ENCODE measurements around the gene RIMBP3C.
"Not testable (repeated sequence)": the region's sequence is repeated elsewhere in the genome, so short reads cannot be mapped to it uniquely, and the experiment has no call there.

Gene RIMBP3C, protein sequence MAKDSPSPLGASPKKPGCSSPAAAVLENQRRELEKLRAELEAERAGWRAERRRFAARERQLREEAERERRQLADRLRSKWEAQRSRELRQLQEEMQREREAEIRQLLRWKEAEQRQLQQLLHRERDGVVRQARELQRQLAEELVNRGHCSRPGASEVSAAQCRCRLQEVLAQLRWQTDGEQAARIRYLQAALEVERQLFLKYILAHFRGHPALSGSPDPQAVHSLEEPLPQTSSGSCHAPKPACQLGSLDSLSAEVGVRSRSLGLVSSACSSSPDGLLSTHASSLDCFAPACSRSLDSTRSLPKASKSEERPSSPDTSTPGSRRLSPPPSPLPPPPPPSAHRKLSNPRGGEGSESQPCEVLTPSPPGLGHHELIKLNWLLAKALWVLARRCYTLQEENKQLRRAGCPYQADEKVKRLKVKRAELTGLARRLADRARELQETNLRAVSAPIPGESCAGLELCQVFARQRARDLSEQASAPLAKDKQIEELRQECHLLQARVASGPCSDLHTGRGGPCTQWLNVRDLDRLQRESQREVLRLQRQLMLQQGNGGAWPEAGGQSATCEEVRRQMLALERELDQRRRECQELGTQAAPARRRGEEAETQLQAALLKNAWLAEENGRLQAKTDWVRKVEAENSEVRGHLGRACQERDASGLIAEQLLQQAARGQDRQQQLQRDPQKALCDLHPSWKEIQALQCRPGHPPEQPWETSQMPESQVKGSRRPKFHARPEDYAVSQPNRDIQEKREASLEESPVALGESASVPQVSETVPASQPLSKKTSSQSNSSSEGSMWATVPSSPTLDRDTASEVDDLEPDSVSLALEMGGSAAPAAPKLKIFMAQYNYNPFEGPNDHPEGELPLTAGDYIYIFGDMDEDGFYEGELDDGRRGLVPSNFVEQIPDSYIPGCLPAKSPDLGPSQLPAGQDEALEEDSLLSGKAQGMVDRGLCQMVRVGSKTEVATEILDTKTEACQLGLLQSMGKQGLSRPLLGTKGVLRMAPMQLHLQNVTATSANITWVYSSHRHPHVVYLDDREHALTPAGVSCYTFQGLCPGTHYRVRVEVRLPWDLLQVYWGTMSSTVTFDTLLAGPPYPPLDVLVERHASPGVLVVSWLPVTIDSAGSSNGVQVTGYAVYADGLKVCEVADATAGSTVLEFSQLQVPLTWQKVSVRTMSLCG (N-terminal part only)

DNA sequence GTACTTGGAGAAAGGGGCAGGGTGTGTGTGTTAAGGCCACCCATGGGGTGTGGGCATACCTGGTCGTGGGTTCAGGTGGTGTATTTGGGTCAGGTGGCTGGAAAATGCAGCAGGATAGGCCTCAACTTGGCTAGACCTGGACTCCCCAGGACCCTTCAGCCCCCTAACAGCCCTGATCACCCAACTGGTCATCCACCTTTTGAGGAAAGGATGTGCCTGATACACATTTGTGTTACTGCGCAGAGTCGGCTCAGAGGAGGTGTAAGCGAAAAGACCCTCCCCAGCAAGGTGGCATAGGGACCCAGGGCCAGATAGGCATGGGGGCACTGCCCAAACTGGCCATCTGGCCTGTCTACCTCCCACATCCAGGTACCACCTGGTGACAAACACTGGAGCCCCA lies at the start of gene RIMBP3C:
TSS of gene RIMBP3C (minus strand) at position 101 of the 400 bp plus-strand sequence. CDS start 485 bp downstream, outside the sequence.
- DNase-seq (ENCODE audit: low read depth): not testable (repeated sequence)

DNA sequence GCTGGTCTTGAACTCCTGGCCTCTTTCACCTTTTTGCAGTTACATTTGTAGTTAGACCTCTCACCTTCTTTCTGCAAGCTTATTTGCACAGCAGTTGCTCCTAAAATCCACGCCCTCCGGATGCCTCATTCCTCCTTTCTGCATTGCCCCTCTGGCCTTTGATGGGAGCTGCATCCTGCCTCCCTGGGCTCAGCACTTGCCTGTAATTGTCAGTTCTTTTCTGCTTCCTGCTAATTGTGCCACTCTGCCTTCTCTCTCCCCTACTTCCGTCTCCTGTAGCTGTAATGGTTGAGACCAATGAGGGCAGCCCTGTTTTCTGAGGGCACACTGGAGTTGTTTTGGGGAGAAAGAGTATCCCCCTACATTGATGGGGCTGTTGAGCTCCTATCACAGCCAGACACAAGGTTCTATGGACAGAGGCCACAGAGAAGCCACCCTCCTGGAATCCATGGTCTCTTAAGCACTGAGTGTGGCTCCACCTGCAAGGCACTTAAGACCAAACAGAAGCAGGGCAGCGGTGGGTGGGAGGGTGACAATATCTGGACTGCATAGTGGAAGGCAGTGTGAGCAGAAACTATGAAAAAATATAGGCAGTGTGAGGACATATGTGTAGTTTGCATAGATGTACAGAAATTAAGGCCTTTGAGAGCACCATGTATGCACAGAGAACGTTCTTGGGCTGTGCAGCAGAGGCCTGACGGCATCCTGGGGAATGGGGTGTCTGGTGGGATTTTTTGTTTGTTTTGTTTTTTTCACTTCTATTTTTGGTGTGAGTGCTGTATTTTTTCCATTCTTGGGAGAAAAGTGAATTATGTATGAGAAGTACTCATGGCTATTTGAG lies 48.0 kb upstream of the RIMBP3C start:
- no peak for DNase-seq (ENCODE audit: low read depth)

DNA sequence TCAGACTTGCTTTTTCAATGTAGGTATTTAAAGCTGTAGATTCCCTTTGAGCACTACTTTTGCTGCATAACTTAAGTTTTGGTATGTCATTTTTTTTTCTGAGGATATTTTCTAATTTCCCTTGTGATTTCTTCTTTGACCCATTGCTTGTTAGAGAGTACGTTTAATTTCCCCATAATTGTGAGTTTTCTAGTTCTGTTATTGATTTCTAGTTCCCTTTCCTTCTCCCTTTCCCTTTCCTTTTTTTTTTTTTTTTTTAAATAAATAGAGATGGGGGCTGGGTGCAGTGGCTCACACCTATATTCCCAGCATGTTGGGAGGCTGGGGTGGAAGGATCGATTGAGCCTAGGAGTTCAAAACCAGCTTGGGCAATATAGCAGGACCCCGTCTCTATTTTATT lies 47.0 kb upstream of the RIMBP3C start:
- DNase-seq (ENCODE audit: low read depth): no peak

DNA sequence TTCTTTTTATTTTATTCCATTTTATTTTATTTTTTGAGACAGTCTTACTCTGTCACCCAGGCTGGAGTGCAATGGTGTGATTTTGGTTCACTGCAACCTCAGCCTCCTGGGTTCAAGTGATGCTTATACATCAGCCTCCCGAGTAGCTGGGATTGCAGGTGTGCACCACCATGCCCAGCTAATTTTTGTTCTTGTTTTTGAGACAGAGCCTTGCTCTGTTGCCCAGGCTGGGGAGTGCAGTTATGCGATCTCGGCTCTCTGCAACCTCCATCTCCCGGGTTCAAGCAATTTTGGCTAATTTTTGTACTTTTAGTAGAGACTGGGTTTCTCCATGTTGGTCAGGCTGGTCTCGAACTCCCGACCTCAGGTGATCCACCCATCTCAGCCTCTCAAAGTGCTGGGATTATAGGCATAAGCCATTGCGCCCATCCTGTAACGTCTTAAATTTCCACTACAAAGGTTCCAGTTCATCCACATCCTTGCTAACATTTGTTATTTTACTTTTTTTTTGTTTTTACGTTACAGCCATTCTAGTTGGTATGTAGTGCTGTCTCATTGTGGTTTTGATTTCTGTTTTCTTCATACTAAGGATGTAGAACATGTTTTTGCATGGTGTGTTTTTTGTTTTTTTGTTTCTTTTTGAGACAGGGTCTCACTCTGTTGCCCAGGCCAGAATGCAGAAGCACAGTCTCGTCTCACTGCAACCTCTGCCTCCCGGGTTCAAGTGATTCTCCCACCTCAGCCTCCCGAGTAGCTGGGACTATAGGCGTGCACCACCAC lies 45.3 kb upstream of the RIMBP3C start:
- DNase-seq (ENCODE audit: low read depth): not testable (repeated sequence)

DNA sequence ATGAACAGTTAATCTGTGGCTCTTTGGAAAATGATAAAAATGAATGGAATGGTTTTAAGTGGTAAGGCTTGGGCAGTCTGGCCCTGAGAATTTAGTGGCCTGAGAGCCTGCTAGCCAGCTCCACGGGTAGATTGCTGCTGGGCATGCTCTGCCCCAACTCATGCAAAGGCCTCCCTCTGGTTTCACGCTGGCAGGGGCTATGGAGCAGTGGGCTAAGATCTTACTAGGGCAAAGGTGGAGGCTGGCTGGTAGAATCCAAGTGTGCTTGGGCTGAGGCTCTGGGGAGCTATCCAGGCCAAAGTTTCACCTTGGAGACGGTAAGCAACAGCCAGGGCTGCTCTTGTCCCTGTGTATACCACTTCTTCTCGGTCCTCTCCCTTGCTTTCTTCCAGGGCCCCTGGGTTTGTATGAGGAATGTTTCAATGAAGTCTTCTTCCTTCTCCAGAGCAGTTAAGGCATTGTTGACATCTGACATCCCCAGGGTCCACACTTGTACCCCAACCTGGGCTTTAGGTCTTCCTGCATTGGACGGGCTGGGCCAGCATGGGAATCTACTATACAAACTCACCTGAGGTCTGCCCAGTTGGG lies 43.7 kb upstream of the RIMBP3C start:
- peak; percentile 55 for DNase-seq (ENCODE audit: low read depth)

DNA sequence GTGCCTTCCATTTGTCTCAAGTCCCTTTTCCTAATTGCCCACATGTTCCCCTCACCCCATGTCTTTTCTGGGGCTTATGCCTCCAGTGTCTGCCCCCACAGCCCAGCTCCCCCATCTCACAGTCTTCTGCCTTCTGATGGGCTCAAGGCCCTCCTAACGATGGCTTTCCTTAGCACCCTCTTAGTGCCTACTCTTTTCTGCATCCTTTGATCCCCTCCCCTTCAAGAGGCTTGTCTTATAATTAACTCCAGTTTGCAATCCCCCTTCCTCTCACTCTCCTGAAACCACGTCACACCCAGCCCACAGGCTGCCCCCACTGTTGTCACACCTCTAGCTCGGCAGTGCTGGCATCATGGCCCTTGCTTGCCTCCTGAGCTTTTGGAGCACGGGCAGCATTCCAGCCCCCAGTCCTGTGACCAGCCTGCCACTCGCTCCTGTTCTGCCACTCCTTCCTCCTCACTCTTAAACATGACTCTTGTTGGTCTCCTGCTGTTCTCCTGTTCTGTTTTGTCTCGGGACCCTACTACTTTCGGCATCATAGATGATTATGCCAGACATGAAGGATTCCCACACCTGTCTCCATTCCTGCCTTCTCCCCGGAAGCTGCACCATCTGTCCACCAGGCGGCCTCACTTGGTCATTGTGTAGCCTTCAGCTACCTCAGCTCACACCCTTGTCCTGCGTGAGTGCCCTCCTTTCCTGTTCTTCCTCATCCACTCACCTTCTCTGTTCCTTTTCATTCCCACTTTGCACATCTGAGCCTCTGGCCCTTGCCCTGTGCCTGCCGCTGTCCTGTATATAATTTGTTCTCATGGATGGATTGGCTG lies 42.4 kb upstream of the RIMBP3C start:
- DNase-seq (ENCODE audit: low read depth): no peak

DNA sequence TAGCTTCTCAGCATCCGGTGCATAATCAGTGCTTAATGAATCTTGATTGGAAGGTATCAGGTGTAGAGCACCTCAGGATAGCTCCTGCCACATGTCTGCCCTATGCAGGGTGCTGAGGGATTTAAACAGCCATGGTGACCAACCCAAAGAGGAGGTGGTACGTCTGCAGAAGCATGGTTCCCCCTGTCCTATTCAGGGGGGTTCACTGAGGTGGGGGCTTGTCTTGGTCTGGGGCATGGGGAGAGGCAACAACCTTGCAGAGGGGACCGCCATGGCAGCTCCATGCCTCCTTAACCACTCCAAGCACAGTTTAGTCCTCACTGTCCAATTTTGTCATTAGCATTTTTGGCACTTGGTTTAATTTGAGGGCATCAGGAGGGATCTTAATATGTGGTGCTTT lies 41.2 kb upstream of the RIMBP3C start:
- DNase-seq (ENCODE audit: low read depth): no peak

DNA sequence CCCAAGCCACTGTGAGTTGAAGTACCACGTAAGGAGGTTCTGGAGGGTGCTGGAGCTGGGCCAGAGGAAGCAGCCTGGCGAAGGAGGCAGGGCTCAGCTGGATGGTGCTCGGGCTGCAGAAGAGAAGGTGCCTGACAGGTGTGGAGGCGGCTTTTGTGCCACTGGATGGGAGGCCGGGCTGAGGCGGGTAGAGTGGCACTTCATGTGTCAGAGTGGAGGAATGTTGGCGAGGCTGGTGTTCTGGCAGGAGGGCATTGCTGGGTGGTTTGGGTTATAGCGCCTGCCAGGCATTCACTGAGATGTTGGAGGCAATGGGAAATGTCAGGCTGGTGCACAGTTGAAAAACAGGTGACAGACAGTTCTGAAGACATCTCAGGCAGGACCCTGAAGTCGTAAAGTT lies 40.4 kb upstream of the RIMBP3C start:
- DNase-seq (ENCODE audit: low read depth): no peak

DNA sequence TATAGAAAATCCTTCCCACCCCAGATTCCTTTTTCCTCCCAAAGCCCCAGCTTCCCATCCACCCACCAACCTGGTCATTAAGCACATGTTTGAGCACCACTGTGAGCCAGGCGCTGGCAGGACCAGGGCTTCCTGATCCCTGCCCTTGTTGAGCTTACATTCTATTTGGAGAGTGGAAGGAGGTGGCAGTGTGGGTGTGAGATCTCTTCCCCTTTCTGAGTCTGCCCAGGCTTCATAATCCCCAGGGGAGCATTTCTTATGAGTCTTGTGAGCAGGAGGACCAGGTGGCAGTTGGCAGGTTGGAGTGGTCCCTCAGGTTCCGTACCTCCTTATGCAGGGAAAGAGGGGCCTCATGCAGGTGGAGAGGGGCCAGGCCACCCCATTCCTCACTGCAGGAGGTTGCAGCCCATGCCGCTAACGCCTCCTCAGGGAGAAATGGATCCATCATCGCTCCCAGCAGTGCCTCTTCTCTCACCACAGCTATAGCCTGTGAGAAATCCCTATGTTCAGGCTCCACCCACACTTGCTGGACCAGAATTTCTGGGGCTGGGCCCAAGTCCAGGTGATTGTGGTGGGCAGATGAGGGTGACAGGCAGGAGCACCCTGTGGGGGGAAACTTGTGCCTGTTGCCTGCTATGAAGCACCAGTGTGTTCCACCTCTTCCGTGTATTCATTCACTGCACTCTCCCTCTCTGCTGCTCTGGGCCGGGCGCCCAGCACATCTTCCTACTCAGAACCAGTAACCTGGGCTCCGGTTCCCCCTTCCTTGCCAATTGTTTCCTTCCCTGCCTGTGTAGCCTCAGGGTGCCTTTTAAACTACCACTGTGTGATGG lies 39.8 kb upstream of the RIMBP3C start:
- no peak for DNase-seq (ENCODE audit: low read depth)

DNA sequence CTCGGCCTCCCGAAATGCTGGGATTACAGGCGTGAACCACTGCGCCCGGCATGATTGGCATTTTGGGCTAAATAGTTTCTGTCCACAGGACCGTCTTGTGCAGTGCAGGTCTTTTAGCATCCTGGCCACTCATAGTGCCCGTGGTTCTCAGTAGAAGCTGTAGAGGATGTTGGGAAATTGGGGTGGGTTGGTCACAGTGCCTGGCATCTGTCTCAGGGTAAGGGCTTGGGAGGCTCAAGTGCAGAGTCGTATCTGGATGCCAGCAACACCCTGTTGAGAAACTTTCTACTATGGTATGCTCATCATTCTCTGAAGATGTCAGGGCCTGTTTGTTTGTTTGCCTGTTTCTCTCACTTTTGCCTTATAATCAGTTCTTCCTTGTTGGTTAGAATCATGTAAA lies 38.1 kb upstream of the RIMBP3C start:
- DNase-seq (ENCODE audit: low read depth): peak; percentile 64

DNA sequence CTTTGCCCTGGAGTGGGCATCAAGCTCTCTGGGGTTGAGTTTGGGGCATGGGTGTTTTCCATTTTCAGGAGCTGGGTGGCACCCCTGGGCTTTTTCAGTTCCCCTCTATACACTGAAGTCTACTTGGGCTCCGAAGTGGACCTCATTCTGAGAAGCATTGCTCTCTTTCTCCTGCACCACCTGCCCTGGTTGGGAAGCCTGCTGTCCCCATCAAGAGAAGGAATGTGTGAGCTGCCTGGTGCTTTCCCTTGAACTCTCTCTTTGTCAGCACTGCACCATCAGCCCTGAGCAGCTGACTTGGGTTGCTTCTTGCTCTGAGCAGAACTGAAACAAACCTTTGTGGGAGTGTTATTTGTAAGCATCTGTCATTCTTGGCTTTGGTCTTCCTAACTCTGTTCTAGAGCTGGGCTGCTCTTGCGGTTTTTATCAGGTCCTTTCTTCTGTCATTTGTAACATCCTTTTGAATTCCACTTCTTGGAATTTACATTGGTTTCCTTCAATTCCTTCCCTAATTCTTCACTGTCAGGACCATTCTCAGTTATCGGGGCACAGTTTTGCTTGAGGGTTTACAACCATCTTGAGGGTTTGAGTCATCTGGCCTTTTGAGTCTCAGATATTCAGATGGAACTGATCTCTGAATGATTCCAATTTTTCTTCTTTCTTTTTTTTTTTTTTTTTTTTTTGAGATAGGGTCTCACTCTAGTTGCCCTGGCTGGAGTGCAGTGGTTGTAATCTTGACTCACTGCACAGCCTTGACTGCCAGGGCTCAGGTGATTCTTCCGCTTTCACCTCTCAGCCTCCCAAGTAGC lies 36.7 kb upstream of the RIMBP3C start:
- DNase-seq (ENCODE audit: low read depth): peak; percentile 85

DNA sequence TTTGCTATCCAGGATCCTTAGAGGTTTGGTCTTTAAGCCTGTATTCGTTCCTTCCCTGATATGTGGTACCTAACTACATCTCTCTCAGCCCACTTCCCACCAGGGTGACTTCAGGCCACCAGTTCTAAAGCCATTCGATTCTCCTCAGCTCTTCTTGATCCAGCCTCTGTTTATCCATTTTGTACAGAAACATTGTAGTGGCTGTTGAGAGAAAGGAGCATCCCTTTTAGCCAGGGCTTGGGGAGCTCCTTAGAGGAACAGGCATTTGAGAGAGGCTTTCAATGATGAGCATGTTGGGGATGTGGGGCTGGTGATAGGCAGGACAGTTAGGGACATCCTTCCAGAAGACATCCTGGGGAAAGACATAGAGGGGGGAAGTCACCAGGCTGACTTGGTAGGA lies 34.1 kb upstream of the RIMBP3C start:
- DNase-seq (ENCODE audit: low read depth): no peak

DNA sequence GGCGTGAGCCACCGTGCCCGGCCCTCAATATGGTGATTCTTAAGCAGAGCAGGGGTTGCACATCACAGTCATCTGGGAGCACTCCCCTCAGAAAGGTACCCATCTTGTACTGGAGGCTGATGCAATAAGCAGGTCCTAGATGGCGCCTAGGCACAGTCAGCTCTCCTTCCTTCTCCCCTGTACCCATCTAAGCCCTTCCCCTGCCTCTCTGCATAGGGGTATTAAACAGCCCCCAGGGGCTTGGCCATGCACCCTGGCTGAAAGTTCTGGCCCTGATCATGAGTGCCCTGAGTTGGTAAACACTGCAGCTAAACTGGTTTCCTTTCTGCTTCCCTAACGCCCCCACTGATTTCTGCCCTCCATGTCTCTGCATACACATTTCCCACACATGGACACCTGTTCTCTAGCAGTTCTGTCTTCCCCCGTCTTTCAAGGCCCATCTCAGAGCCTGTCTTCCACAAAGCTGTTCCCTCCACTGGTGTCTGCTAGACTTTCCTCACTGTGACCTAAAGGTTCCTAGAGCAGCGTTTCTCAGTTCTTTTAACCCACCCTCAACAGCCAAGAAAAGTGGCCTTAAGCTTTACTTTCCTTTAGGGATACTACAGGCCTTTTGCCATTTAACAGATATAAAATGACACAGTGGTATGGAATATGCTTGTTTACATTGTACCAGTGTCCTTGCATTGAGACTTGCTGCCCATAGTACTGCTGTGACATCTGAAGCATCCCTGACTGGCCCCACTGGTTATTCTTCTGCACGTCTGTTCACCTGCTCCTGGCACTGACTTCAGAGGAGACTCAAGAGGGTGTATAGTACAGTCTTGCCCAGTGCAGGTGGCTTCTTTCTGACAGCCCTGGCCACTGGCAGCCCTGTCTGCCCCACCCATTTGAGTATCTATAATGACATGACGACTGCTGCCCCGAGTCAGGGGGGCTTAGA lies 31.8 kb upstream of the RIMBP3C start:
- DNase-seq (ENCODE audit: low read depth): no peak

DNA sequence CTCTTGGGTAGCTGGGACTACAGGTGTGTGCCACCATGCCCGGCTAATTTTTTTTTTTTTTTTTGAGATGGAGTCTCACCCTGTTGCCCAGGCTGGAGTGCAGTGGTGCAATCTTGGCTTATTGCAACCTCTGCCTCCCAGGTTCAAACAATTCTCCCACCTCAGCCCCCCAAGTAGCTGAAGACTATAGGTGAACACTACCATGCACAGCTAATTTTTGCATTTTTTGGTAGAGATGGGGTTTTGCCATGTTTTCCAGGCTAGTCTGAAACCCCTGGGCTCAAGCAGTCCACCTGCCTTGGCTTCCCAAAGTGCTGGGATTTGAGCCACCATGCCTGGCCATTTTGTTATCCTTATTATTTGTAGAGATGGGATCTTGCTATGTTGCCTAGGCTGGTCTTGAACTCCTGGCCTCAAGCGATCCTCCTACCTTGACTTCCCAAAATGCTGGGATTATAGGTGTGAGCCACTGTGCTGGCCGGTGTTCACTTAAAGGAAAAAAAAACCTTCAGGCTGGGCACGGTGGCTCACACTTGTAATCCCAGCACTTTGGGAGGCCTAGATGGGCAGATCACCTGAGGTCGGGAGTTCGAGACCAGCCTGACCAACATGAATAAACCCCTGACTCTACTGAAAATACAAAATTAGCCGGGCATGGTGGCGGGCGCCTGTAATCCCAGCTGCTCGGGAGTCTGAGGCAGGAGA lies 29.9 kb upstream of the RIMBP3C start:
- DNase-seq (ENCODE audit: low read depth): not testable (repeated sequence)

DNA sequence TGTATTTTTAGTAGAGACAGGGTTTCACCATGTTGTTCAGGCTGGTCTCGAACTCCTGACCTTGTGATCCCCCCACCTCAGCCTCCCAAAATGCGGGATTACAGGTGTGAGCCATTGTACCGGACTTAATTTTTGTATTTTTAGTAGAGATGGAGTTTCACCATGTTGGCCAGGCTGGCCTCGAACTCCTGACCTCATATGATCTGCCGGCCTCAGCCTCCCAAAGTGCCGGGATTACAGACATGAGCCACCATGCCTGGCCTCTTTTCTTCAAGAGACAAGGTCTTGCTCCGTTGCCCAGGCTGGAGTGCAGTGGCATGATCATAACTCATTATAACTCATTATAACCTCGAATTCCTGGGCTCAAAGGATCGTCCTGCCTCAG lies 29.4 kb upstream of the RIMBP3C start:
- DNase-seq (ENCODE audit: low read depth): not testable (repeated sequence)

DNA sequence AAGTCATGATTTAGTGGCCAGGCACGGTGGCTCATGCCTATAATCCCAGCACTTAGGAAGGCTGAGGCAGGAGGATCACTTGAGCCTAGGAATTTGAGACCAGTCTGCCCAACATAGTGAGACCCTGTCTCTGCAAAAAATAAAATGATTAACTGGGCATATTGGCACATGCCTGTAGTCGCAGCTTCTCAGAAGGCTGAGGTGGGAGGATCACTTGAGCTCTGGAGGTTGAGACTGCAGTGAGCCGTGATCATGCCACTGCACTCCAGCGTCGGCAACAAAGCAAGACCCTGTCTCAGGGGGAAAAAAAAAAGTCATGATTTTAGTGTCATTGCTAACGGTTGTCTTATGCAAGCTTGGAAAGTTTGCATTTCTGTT lies 28.2 kb upstream of the RIMBP3C start:
- DNase-seq (ENCODE audit: low read depth): no peak
